Breast epithelium (tissue), 4 donors: ENCODE data around the gene ECSIT. TPM values are rescaled to one million over a fixed set of nuclear protein-coding genes. Genes with fewer than 3 reads are reported as not detected.
"Not testable (repeated sequence)": the region's sequence is repeated elsewhere in the genome, so short reads cannot be mapped to it uniquely, and the experiment has no call there.

Source experiments
- DNase-seq, 2 donors: peaks; one replicate each; pipeline ENCODE4 v3.0.0-alpha.2; 2019; ENCODE audit warnings: low spot score in 2 of 2
- H3K27ac ChIP-seq, 2 donors: fragments of 200-600 bp; sonication (generic) in 1 of 2; one replicate each; pipeline ENCODE4 v1.5.1; 2016 to 2019; ENCODE audit warnings: mild to moderate bottlenecking in 1 of 2
- H3K27me3 ChIP-seq, 2 donors: fragments of 200-600 bp; sonication (generic) in 1 of 2; one replicate each; pipeline versions ENCODE4 v1.5.1 to v1.6.0; 2017 to 2019; ENCODE audit warnings: control low read depth in 1 of 2, mild to moderate bottlenecking in 1 of 2
- H3K36me3 ChIP-seq: fragments of 200-600 bp; one replicate; pipeline ENCODE4 v1.5.1; 2019
- H3K4me1 ChIP-seq, 2 donors: fragments of 200-600 bp; sonication (generic); one replicate each; pipeline ENCODE4 v1.5.1; 2016 to 2019; ENCODE audit warnings: control low read depth in 1 of 2
- H3K4me3 ChIP-seq, 3 donors: fragments of 200-600 bp; sonication (generic); 1 replicate in 2 of 3; 2 replicates in 1 of 3; pipeline ENCODE4 v1.5.1; 2016 to 2019; ENCODE audit warnings: mild to moderate bottlenecking in 3 of 3, moderate library complexity in 2 of 3
- H3K9me3 ChIP-seq, 2 donors: fragments of 200-600 bp; sonication (generic) in 1 of 2; one replicate each; pipeline ENCODE4 v1.5.1; 2016 to 2019; ENCODE audit warnings: control low read depth in 1 of 2
- POLR2A ChIP-seq: fragments of 450-650 bp; IDR thresholded peaks from one replicate; pipeline ENCODE4 v1.6.1; 2016; ENCODE audit warnings: antibody characterized with exemption, mild to moderate bottlenecking, moderate library complexity
- POLR2AphosphoS5 ChIP-seq, 3 donors: sonication (generic); formaldehyde crosslinking; IDR thresholded peaks; one replicate each; pipeline ENCODE4 v1.6.1; 2017; ENCODE audit warnings: antibody characterized with exemption in 3 of 3
- intact Hi-C: fragments of 100-400 bp; cut with DNase I; formaldehyde crosslinking; loops from one replicate; pipeline ENCODE4 v1.15.1; 2023; ENCODE audit warnings: low total_unique reads
- total RNA-seq, 3 donors: library from RNA; depleted of rRNA; stranded (reverse); fragments of >200 nt; gene quantifications; one replicate each; pipeline ENCODE4 v1.1.0, GENCODE V29; 2016
- TF ChIP-seq, protein P1 (sequence below), 3 donors: fragments of 450-650 bp; IDR thresholded peaks; one replicate each; pipeline ENCODE4 v1.5.1; 2016 to 2017; ENCODE audit warnings: antibody characterized with exemption in 3 of 3, mild to moderate bottlenecking in 3 of 3, moderate library complexity in 3 of 3

The ECSIT gene, protein sequence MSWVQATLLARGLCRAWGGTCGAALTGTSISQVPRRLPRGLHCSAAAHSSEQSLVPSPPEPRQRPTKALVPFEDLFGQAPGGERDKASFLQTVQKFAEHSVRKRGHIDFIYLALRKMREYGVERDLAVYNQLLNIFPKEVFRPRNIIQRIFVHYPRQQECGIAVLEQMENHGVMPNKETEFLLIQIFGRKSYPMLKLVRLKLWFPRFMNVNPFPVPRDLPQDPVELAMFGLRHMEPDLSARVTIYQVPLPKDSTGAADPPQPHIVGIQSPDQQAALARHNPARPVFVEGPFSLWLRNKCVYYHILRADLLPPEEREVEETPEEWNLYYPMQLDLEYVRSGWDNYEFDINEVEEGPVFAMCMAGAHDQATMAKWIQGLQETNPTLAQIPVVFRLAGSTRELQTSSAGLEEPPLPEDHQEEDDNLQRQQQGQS
- total RNA-seq: 10 to 100 TPM; 37.0 to 56.0 (median 53.6) TPM

GRCh38 chr19:11528551-11529341 is at the start of gene ECSIT:
Gene ECSIT (minus strand): TSS chr19:11529134. CDS start chr19:11519170, 9,964 bp downstream.
- DNase-seq: peak; percentile 98
- H3K27me3 ChIP-seq: no peaks in the 10 kb centered on the region
- H3K4me1 ChIP-seq: peaks cover 3 to 7% of the 10 kb centered on the region in 2 donors
- TF ChIP-seq POLR2AphosphoS5 (IDR thresholded peaks at IDR 0.05) (peak; percentile 66 to 73 (median 67)), POLR2A (peak; percentile 34)
- TF ChIP-seq, protein P1, sequence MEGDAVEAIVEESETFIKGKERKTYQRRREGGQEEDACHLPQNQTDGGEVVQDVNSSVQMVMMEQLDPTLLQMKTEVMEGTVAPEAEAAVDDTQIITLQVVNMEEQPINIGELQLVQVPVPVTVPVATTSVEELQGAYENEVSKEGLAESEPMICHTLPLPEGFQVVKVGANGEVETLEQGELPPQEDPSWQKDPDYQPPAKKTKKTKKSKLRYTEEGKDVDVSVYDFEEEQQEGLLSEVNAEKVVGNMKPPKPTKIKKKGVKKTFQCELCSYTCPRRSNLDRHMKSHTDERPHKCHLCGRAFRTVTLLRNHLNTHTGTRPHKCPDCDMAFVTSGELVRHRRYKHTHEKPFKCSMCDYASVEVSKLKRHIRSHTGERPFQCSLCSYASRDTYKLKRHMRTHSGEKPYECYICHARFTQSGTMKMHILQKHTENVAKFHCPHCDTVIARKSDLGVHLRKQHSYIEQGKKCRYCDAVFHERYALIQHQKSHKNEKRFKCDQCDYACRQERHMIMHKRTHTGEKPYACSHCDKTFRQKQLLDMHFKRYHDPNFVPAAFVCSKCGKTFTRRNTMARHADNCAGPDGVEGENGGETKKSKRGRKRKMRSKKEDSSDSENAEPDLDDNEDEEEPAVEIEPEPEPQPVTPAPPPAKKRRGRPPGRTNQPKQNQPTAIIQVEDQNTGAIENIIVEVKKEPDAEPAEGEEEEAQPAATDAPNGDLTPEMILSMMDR (IDR thresholded peaks at IDR 0.05): no peak
- peak within 1 kb of the TSS; percentile 82 to 92 (median 86) for H3K4me3 ChIP-seq
- H3K9me3 ChIP-seq: no peaks in the 10 kb centered on the region
- no peaks in the 10 kb centered on the region for H3K36me3 ChIP-seq
- H3K27ac ChIP-seq: peak within 1 kb of the TSS; percentile 86 to 91
- intact Hi-C loops: no loop called here

DNA sequence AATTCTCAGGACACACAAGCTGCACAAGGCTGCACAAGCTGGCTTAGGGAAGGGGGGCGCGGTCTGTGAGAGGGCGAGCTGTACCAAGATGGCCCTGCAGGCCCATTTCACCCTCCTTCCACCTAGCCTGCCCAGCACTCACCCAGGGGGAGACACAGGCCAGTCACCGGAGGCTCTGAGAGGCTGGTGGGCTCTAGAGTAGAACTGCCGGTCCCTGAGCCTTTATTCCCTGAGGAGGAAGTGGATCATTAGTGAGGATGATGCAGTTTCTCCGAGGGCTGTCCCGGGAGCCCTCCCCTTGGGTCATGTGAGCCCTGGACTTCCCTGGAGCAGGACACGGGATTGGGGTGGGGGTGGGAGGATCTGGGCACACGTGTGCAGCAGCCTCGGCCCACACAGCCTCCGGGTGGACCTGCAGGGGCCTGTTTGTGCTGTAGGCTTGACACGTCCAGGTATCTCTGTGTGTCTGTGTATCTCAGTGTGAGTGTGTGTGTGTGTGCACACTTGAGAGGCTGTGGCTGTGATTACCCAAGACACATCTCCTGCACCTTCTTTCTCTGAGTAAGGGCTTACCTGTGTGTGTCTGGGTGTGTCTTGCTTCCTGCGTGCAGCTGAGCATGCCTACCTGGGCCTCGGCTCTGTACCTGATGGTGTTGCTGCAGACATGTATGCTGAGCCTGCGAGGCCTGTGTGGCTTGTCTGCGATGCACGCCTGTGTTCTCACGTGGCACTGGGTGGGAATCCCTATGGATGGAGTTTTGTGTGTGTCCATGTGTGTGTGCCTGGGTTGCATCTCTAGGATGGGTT is 48.7 kb upstream of the ECSIT start, which contains the start of gene ACP5:
Gene ACP5, minus strand, starts transcription at position 195 of the 807 bp plus-strand sequence. CDS start 328 bp downstream, outside the sequence.
- no peak for TF ChIP-seq POLR2AphosphoS5 (IDR thresholded peaks at IDR 0.05)
- H3K4me1 ChIP-seq: no peaks in the 10 kb centered on the region
- no peaks in the 10 kb centered on the region for H3K27me3 ChIP-seq
- intact Hi-C loops: no loop called here
- H3K27ac ChIP-seq: peak within 1 kb of the TSS; percentile 68 to 81
- no peaks in the 10 kb centered on the region for H3K9me3 ChIP-seq
- peak within 1 kb of the TSS; percentile 36 to 64 (median 57) for H3K4me3 ChIP-seq
- H3K36me3 ChIP-seq: no peaks in the 10 kb centered on the region
- no peak for DNase-seq

- no peak for DNase-seq
- peak overlapping the region in 1 of 2 donors; percentile 55 for H3K27ac ChIP-seq
- H3K4me3 ChIP-seq: no peak overlapping the region
- H3K9me3 ChIP-seq: no peaks in the 10 kb centered on the region
- no peaks in the 10 kb centered on the region for H3K4me1 ChIP-seq
- H3K36me3 ChIP-seq: no peaks in the 10 kb centered on the region
- H3K27me3 ChIP-seq: no peaks in the 10 kb centered on the region
- no peak for TF ChIP-seq POLR2A
- TF ChIP-seq, protein P1 (IDR thresholded peaks at IDR 0.05): no peak
- no peak for TF ChIP-seq POLR2AphosphoS5 (IDR thresholded peaks at IDR 0.05)
- intact Hi-C loops: no loop called here
Measured at GRCh38 chr19:11576227-11576626, 47.3 kb upstream of the ECSIT start.

GRCh38 chr19:11574689-11575088 is 45.8 kb upstream of the ECSIT start:
- Histone ChIP-seq H3K4me3 (no peak overlapping the region), H3K36me3 (no peaks in the 10 kb centered on the region), H3K4me1 (no peaks in the 10 kb centered on the region), H3K27ac (no peak overlapping the region), H3K9me3 (no peaks in the 10 kb centered on the region), H3K27me3 (no peaks in the 10 kb centered on the region)
- TF ChIP-seq POLR2A: no peak
- TF ChIP-seq POLR2AphosphoS5 (IDR thresholded peaks at IDR 0.05): no peak
- TF ChIP-seq, protein P1 (IDR thresholded peaks at IDR 0.05): no peak
- intact Hi-C loops: no loop called here
- DNase-seq: no peak

DNA sequence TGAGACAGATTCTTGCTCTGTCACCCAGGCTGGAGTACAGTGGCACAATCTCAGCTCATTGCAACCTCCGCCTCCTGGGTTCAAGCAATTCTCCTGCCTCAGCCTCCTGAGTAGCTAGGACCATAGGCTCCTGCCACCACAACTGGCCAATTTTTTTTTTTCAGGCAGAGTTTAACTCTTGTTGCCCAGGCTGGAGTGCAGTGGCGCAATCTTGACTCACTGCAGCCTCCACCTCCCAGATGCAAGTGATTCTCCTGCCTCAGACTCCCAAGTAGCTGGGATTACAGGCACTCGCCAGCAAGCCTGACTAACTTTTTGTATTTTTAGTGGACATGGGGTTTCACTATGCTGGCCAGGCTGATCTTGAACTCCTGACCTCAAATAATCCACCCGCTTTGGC is 44.8 kb upstream of the ECSIT start:
- DNase-seq, H3K36me3 ChIP-seq, H3K4me3 ChIP-seq, H3K27me3 ChIP-seq, H3K4me1 ChIP-seq, intact Hi-C loops, H3K27ac ChIP-seq, H3K9me3 ChIP-seq: not testable (repeated sequence)

DNA sequence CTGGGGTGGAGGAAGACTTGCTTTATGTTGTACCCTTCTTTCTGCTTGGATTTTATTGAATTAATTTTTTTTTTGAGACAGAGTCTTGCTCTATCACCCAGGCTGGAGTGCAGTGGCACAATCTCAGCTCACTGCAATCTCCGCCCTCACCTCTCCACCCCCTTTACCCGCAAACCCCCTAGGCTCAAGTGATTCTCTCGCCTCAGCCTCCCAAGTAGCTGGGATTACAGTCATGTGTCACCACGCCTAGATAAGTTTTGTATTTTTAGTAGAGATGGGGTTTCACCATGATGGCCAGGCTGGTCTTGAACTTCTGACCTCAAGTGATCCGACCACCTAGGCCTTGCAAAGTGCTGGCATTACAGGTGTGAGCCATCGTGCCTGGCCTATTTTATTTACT is 44.4 kb upstream of the ECSIT start:
- H3K9me3 ChIP-seq, H3K27me3 ChIP-seq, H3K4me3 ChIP-seq, H3K27ac ChIP-seq, intact Hi-C loops, H3K4me1 ChIP-seq, H3K36me3 ChIP-seq, DNase-seq: not testable (repeated sequence)
